Middle frontal gyrus (tissue), 1 donor: ENCODE results near the gene CYTH1.
A peak's percentile ranks its signal among the peaks of the same experiment; 100 is the strongest.
"Not testable (repeated sequence)": the region's sequence is repeated elsewhere in the genome, so short reads cannot be mapped to it uniquely, and the experiment has no call there.

ENCODE experiments used
- DNase-seq: peaks from one replicate; pipeline ENCODE4 v3.0.0-alpha.2; 2015; ENCODE audit warnings: low spot score; ENCODE audit errors: extremely low spot score

Gene CYTH1

DNA sequence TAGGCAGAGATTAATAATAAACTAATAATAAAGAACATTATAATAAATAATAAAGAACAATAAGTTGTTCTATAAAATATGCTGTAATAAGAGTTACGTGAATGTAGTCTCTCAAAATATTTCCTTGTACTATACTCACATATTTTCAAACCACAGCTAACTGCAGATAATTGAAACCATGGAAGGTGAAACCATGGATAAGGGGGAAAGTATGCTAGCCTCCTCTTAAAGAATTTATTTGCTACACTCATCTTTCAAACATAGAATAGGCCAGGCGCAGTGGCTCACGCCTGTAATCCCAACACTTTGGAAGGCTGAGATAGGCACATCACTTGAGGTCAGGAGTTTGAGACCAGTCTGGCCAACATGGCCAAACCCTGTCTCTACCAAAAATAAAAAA, 18.5 kb downstream of the CYTH1 start:
- no peak for DNase-seq

DNA sequence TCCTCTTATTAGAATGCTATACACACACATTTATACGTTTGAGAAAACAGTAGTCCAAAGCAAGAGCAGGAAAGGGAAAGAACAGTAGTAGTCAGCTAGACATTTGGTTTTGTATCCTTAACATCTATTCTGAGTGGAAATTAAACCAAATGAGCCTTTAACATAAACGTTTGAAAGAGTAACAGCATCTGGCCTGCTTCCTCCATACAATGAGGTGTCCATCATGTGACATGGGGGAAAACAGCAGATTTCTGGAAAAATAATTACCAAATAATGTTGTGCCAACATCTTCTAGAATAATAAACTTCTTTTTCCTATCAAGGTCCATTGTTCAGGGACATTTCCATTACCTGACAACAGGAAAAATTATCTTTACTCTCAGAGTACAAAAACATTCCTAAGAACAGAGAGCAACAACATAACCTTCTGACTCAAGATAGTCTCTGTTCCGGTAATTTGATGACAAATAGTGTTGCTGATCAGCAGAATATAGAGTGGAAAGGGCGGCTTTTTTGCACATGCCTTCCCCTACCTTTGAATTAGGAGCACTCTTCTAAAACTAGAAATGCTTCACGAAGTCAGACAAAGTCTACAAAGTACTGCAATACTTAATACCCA, 20.2 kb downstream of the CYTH1 start:
- no peak for DNase-seq

DNA sequence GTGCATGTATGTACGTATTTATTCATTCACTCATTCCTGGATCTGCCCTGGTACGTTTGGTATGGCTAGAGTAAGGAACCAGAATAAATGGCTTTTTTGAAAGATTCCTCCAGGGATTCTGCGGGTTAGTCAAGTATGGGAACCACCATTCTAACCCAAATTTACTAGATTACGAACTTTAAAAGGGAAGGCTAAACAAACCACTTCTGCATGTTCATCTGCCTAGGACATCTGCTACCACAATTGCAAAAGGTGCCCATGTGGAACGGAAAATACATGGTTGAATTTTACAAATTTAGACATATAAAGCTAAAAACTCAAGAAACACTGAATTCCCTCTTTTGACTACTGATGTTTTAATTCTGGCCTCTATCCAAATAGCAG, 22.1 kb downstream of the CYTH1 start:
- no peak for DNase-seq

GRCh38 chr17:78759203-78759968, 22.7 kb downstream of the CYTH1 start:
- DNase-seq = no peak

DNA sequence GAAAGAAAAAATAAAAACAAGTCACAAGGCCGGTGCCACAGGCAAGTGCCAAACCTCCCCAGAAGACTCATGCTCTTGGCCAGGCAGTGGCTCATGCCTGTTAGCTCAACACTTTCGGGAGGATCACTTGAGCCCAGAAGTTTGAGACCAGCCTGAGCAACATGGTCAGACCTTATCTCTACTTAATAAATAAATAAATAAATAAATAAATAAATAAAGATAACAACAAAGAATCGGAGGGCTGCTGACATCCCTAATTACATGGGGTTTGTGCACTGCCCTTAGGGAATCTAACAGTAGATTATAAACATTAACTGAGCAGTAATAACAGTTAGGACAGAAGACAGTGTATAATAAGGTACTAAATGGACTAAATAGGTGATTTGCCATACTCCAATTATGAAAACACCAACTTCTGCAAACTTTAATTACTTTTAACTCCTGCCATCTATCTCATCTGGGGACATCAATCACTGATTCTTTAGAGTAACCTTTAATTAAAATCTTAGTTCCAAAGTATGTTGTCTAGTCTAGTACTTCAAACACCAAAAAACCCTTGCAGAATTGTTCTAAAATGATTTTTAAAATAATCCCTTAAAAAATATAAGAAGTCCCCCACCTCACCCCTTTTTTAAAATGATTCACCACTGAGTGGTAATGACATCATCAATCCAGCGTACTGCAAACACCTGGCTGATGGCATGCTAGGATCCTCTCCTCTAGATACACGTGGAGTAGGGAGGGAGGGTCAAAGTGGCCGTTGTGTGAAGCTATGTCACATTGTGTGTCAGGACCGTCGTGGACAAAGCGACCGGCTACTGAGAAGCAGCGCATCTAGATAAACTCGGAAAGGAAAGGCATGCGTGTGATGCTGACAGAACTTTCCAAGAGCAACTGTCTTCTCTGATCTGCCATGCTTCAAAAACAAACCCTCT, 28.5 kb downstream of the CYTH1 start:
- DNase-seq = no peak

- DNase-seq = no peak
Measured at GRCh38 chr17:78751447-78752161, 30.5 kb downstream of the CYTH1 start.

- not testable (repeated sequence) for DNase-seq
Measured at GRCh38 chr17:78751000-78751399, 31.1 kb downstream of the CYTH1 start.

- no peak for DNase-seq
Measured at GRCh38 chr17:78748730-78749317, 33.2 kb downstream of the CYTH1 start.

DNA sequence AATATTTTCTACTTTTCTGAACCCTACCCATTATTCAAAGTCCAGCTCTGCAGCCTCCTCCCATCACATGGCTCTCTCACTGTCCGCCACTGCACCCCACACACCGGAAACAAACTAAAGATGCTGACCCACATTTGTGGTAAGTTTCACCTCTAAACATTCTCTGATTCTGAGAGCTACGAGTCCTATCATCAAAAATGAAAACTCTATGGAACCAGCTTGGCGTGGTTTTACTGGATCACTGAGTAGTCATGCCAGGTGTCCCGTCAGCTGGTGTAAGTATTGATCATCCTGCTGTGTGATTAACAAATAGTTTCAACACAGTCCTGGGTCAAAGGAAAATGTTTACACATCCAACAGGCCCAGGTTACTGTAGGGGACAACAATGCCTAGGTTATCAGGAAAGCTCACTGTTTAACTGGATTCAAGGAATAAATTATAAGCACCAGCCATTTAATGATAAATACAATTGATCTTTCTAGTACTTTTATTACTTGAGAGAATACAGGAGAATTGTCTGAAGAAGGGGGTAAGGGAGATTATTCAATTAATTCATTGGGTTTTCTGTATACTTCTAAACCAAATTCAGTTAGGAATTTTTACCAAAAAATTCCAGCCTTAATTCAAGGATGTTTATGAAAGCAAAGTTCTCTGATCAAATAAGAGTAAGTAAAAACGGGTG, 33.9 kb downstream of the CYTH1 start:
- no peak for DNase-seq

- no peak for DNase-seq
Measured at GRCh38 chr17:78747488-78747887, 34.6 kb downstream of the CYTH1 start.

- no peak for DNase-seq
Measured at GRCh38 chr17:78746949-78747269, 35.2 kb downstream of the CYTH1 start.

GRCh38 chr17:78746263-78746948, 35.7 kb downstream of the CYTH1 start:
- no peak for DNase-seq

GRCh38 chr17:78745407-78746088, 36.5 kb downstream of the CYTH1 start:
- peak; percentile 16 for DNase-seq

- DNase-seq = no peak
Measured at GRCh38 chr17:78742901-78743300, 39.2 kb downstream of the CYTH1 start.

DNA sequence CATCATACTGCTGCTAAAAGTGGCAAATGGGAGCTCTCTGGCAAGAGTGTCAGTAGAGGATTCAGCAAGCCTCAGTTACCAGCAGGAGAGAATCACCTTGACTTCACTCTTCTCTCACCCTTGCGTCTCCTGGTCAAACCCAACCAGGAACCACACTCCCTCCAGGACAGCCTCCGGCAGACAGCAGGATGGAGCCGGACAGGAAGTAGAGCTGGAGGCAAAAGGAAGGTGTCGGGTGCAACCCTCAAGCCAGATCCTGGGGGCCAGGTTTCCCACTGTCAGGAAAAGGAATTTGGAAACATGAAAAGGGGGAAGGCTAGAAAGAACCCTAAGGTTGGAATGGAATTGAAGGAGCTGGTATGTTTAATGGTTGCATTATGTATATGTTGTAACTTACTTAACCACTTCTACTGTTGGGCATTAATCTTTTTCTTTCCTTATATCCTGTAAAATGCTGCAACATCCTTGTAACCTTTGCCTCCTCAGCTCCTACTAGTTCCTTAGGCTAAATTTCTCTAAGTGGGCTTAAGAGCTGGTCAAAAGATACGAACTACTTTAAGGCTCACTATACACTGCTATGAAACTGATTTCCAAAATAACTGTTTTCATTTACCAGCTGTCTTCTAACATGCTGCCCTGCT, 40.3 kb downstream of the CYTH1 start:
- DNase-seq = no peak

- no peak for DNase-seq
Measured at GRCh38 chr17:78739331-78739931, 42.6 kb downstream of the CYTH1 start.

DNA sequence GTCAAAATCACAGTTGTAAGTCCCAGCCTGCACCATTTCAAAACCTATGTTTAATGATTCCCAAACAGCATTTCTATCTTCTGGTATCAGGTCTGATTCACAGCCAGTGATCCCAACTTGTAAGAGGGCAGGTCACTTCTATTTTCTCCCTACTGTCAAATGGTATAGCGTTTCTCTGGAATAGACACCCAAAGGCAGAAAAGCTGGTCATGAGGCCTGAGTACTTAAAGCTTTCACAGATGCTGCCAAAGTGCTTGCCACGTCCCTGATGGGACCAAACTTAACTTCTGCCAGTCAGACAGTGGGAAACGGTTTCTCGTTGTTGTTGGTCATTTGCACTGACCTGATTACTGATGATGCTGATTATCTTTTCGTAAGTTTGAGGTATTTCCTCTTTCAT, 43.4 kb downstream of the CYTH1 start:
- DNase-seq = no peak

DNA sequence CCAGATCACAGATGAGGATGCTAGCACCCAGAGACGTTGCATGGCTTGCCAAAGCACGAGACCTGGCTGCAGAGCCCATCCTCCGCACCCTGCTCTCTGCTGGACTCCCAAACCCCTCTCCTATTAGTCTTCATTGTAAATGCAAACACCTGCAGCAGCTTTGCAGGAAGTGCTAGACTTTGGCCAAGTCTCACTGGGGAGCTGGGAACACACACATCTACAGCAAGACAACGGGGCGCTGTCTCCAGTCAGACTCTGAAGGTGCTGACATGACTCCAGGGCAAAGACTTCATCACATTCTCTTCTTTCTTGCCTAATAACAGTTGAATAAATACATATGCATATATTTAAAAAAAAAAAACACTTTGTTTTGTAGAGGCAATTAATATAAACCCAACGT, 43.8 kb downstream of the CYTH1 start:
- no peak for DNase-seq

DNA sequence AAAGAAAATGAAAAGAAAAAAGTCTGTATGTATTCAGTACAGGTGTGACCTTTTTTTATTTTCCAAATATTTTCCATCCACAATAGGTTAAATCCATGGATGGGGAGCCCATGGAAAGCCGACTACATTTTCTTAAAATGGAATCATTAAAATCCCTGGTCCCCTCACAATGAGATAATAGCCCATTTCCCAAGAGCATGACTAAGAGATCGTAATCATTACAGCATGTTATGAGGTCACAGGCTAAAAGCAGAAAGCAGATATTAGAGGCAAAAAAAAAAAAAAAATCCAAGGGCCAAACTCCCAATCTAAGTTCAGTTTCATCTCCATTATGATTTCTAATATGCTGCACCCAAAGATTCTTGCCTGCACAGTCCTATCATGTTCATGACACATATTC, 44.7 kb downstream of the CYTH1 start:
- no peak for DNase-seq
